ENCODE data around the gene MYO16. TPM values are rescaled to one million over a fixed set of nuclear protein-coding genes. Genes with fewer than 3 reads are reported as not detected.

The MYO16 gene
- total and polyA plus RNA-seq, 9 donors, result under 0.01 to 0.37 (median 0.16) TPM; not detected in 2

DNA sequence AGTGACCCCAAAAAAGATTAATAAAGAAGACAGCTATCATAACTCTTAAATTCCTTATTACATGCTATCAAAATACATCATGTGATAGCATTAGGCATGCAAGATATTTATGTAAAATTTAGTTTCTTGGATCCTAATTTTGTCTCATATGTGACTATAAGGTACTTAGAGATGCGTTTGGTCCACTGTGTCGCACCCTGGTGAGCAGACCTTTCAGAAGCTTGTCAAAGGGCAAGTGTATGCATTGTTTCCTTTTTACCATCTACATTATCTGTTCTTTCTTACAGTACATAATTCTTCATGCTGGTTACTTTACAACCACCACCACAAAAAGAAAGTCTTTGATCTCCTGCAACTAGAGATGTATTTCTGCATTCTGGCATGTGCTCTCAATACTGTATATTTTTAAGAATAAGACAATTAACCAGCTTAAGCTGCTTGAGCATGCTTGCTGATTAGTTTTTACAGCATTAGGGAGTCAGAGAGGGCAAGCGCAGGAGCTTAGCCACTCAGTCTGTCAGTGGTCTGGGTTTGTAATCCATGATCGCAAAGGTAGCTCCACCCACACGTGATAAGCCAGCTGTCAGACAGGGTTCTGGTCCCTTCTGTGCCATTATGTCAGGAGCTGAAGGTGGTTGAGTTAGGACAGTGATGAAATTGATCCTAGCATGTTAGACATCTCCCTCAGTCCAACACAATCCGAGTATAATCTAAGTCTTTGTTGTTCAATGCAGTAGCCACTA is 500.9 kb downstream of the MYO16 start:
- 87 to 89% (median 88%) methylated on average over 6 of the region's 6 CpGs for WGBS, 3 donors
- TF ChIP-seq POLR2A (IDR thresholded peaks at IDR 0.05), result no peak
- TF ChIP-seq, protein P1, sequence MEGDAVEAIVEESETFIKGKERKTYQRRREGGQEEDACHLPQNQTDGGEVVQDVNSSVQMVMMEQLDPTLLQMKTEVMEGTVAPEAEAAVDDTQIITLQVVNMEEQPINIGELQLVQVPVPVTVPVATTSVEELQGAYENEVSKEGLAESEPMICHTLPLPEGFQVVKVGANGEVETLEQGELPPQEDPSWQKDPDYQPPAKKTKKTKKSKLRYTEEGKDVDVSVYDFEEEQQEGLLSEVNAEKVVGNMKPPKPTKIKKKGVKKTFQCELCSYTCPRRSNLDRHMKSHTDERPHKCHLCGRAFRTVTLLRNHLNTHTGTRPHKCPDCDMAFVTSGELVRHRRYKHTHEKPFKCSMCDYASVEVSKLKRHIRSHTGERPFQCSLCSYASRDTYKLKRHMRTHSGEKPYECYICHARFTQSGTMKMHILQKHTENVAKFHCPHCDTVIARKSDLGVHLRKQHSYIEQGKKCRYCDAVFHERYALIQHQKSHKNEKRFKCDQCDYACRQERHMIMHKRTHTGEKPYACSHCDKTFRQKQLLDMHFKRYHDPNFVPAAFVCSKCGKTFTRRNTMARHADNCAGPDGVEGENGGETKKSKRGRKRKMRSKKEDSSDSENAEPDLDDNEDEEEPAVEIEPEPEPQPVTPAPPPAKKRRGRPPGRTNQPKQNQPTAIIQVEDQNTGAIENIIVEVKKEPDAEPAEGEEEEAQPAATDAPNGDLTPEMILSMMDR (IDR thresholded peaks at IDR 0.05), result no peak
- TF ChIP-seq EP300 (IDR thresholded peaks at IDR 0.05), result no peak
- DNase-seq, result no peak
- intact Hi-C loops (cut with DNase I), result no loop called here
- no peaks in the 10 kb centered on the region for H3K36me3 ChIP-seq
- no peaks in the 10 kb centered on the region for H3K9me3 ChIP-seq
- no peak overlapping the region for H3K27ac ChIP-seq
- no peak overlapping the region for H3K4me3 ChIP-seq
- no peaks in the 10 kb centered on the region for H3K4me1 ChIP-seq (ENCODE audit: insufficient read depth)
- H3K27me3 ChIP-seq, result no peaks in the 10 kb centered on the region

DNA sequence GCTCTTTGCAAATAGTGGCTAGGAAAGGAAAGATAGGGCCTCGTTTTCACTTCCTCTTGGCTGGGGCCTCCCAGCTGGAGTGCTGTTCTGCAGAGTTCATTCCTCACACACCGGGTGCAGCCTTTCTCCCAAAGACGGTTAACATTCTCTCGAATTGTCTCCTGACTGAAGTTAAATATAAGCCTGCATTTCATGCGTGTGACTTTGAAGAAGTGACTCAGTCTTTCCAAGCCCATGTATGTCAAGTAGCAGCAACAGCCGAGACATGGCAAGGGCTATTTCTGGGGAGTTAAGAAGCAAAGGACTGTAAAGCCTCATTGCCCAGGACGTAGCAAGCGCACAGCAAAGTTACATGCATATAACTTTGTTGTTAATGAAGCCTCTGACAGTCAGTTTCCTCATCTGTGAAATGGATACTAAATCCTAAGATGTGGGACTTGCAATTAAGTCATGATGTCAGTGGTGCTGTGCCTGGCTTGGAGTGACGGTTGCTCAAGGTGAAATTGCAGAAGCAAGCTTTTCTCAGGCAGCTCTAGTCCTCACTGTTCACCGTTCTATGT is 502.4 kb downstream of the MYO16 start:
- H3K4me3 ChIP-seq, result no peak overlapping the region
- no peaks in the 10 kb centered on the region for H3K9me3 ChIP-seq
- TF ChIP-seq POLR2A (IDR thresholded peaks at IDR 0.05), result no peak
- H3K4me1 ChIP-seq (ENCODE audit: insufficient read depth), result no peaks in the 10 kb centered on the region
- intact Hi-C loops (cut with DNase I), result no loop called here
- no peak for DNase-seq
- H3K27ac ChIP-seq, result no peak overlapping the region
- 35 to 40% (median 37%) methylated on average over 10 of the region's 10 CpGs for WGBS, 3 donors
- no peaks in the 10 kb centered on the region for H3K36me3 ChIP-seq
- no peaks in the 10 kb centered on the region for H3K27me3 ChIP-seq

- Histone ChIP-seq H3K4me1 (ENCODE audit: insufficient read depth) (no peaks in the 10 kb centered on the region), H3K36me3 (no peaks in the 10 kb centered on the region), H3K27ac (no peak overlapping the region), H3K27me3 (no peaks in the 10 kb centered on the region), H3K9me3 (no peaks in the 10 kb centered on the region), H3K4me3 (no peak overlapping the region)
- WGBS, 3 donors, result 81 to 86% (median 85%) methylated on average over 6 of the region's 6 CpGs
- TF ChIP-seq EP300 (IDR thresholded peaks at IDR 0.05), result no peak
- no peak for TF ChIP-seq POLR2A (IDR thresholded peaks at IDR 0.05)
- TF ChIP-seq, protein P1 (IDR thresholded peaks at IDR 0.05), result no peak
- no peak for DNase-seq
- intact Hi-C loops (cut with DNase I), result no loop called here
Measured at GRCh38 chr13:109135018-109135417, 505.6 kb downstream of the MYO16 start.

GRCh38 chr13:109136873-109137272 is 507.5 kb downstream of the MYO16 start:
- DNase-seq, result no peak
- intact Hi-C loops (cut with DNase I), result no loop called here
- WGBS, 3 donors, result 95 to 98% (median 98%) methylated on average over 2 of the region's 2 CpGs

More at GRCh38 chr13:109136873-109137272, 507.5 kb downstream of the MYO16 start:
- Histone ChIP-seq H3K4me1 (ENCODE audit: insufficient read depth) (no peaks in the 10 kb centered on the region), H3K27ac (no peak overlapping the region), H3K27me3 (no peaks in the 10 kb centered on the region), H3K4me3 (no peak overlapping the region), H3K36me3 (no peaks in the 10 kb centered on the region), H3K9me3 (no peaks in the 10 kb centered on the region)
- TF ChIP-seq, protein P1 (IDR thresholded peaks at IDR 0.05), result no peak
- TF ChIP-seq EP300 (IDR thresholded peaks at IDR 0.05) (no peak), POLR2A (IDR thresholded peaks at IDR 0.05) (no peak)

Data from ovary (tissue), 9 donors.